A673 (cell line): ENCODE results near the gene DAPK1.

Experiments
- CTCF ChIP-seq: fragments of 300-800, 200-600 bp; sonication (generic); conservative IDR thresholded peaks from 2 replicates; pipeline ENCODE4 v1.5.1; 2017; ENCODE audit warnings: low read depth, mild to moderate bottlenecking, antibody characterized with exemption, low read length, moderate library complexity, mixed read lengths
- EZH2 ChIP-seq: fragments of 200-600 bp; sonication (generic); IDR thresholded peaks from 2 replicates; pipeline ENCODE4 v1.6.1; 2017; ENCODE audit warnings: borderline replicate concordance, low read depth, mild to moderate bottlenecking, mixed read lengths, antibody characterized with exemption, low read length; ENCODE audit not compliant: poor library complexity, severe bottlenecking

GRCh38 chr9:87586731-87587355 lies 89.2 kb downstream of the DAPK1 start:
- TF ChIP-seq CTCF (no peak), EZH2 (no peak)
